ENCODE data around the gene SAMD8. TPM values are rescaled to one million over a fixed set of nuclear protein-coding genes. Genes with fewer than 3 reads are reported as not detected.

SAMD8 gene
- total RNA-seq, 1 experiment from 2014 or later, result 23.6 TPM

- POLR2A ChIA-PET, result no interaction called here
Measured at GRCh38 chr10:75066271-75066670, 45.2 kb upstream of the SAMD8 start.

More at GRCh38 chr10:75066271-75066670, 45.2 kb upstream of the SAMD8 start:
- DNase-seq (ENCODE audit: low read depth, low spot score), result no peak
- Histone ChIP-seq H3K4me2 (ENCODE audit: low read length) (no peak overlapping the region), H3K27ac (ENCODE audit: low read depth, low read length) (no peak overlapping the region), H3K36me3 (ENCODE audit: control insufficient read depth in 1 of 2, insufficient read depth in 2 of 2, low read length in 2 of 2) (no peaks in the 10 kb centered on the region), H4K20me1 (ENCODE audit: insufficient read depth) (no peaks in the 10 kb centered on the region), H2AFZ (ENCODE audit: low read depth, low read length, poor library complexity, severe bottlenecking) (no peak overlapping the region), H3K27me3 (ENCODE audit: insufficient read depth, low read length) (no peaks in the 10 kb centered on the region), H3K4me1 (ENCODE audit: control insufficient read depth in 1 of 2, insufficient read depth in 2 of 2, low read length in 2 of 2) (no peaks in the 10 kb centered on the region), H3K4me3 (replicated peaks in 1 of 2; ENCODE audit: low read depth in 1 of 2, low read length in 2 of 2) (no peak overlapping the region), H3K9me2 (ENCODE audit: insufficient read depth) (no peaks in the 10 kb centered on the region), H3K9me3 (ENCODE audit: control insufficient read depth in 1 of 2, insufficient read depth in 1 of 2, low read depth in 1 of 2, low read length in 2 of 2) (no peaks in the 10 kb centered on the region), H3K79me2 (ENCODE audit: insufficient read depth, low read length) (no peaks in the 10 kb centered on the region), H3K9ac (ENCODE audit: low read length) (no peak overlapping the region)
- no peak for ATAC-seq
- CTCF ChIA-PET, result no interaction called here
- intact Hi-C loops (cut with micrococcal nuclease), result no loop called here
- no peak for TF ChIP-seq CBX3 (IDR thresholded peaks at IDR 0.05; ENCODE audit: low read depth)
- no peak for TF ChIP-seq EGR1 (IDR thresholded peaks at IDR 0.05; ENCODE audit: low read depth)
- TF ChIP-seq ZFX (IDR thresholded peaks at IDR 0.05), result no peak
- TF ChIP-seq FOSL1 (IDR thresholded peaks at IDR 0.05; ENCODE audit: low read depth), result no peak
- TF ChIP-seq EZH2 (IDR thresholded peaks at IDR 0.05), result no peak
- TF ChIP-seq, protein P1, sequence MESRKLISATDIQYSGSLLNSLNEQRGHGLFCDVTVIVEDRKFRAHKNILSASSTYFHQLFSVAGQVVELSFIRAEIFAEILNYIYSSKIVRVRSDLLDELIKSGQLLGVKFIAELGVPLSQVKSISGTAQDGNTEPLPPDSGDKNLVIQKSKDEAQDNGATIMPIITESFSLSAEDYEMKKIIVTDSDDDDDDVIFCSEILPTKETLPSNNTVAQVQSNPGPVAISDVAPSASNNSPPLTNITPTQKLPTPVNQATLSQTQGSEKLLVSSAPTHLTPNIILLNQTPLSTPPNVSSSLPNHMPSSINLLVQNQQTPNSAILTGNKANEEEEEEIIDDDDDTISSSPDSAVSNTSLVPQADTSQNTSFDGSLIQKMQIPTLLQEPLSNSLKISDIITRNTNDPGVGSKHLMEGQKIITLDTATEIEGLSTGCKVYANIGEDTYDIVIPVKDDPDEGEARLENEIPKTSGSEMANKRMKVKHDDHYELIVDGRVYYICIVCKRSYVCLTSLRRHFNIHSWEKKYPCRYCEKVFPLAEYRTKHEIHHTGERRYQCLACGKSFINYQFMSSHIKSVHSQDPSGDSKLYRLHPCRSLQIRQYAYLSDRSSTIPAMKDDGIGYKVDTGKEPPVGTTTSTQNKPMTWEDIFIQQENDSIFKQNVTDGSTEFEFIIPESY (IDR thresholded peaks at IDR 0.05; ENCODE audit: extremely low read depth, insufficient replicate concordance, low read length), result no peak
- no peak for TF ChIP-seq YY1 (IDR thresholded peaks at IDR 0.05; ENCODE audit: extremely low read depth, insufficient replicate concordance, low read depth, low read length)
- TF ChIP-seq POLR2AphosphoS5 (IDR thresholded peaks at IDR 0.05; ENCODE audit: low read depth, low read length), result no peak
- TF ChIP-seq CEBPB (IDR thresholded peaks at IDR 0.05; ENCODE audit: low read depth), result no peak
- no peak for TF ChIP-seq CTCF (IDR thresholded peaks at IDR 0.05 in 2 of 3, conservative IDR thresholded peaks at IDR 0.05 in 1 of 3; ENCODE audit: borderline replicate concordance in 1 of 3, insufficient read depth in 1 of 3, low read depth in 2 of 3, low read length in 2 of 3)
- TF ChIP-seq POLR2A (IDR thresholded peaks at IDR 0.05; ENCODE audit: borderline replicate concordance, extremely low read depth, insufficient read depth, insufficient read length), result no peak
- TF ChIP-seq, protein P2, sequence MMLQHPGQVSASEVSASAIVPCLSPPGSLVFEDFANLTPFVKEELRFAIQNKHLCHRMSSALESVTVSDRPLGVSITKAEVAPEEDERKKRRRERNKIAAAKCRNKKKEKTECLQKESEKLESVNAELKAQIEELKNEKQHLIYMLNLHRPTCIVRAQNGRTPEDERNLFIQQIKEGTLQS (IDR thresholded peaks at IDR 0.05), result no peak
- RAD21 ChIA-PET (ENCODE audit: low non-redundant PET in 1 of 2, low total read pairs in 2 of 2, uncharacterized antibody in 2 of 2, unreplicated experiment in 2 of 2), result no interaction called here
- no TSS peak for BruUV-seq (replicated peaks)

Data from HCT116 (cell line).